Measurements from ENCODE around the gene MTM1.

GRCh38 chrX:150696866-150697265, 128.4 kb downstream of the MTM1 start:
- TF ChIP-seq EZH2phosphoT487 (IDR thresholded peaks at IDR 0.05; ENCODE audit: insufficient read depth, low read depth) (no peak), EZH2 (IDR thresholded peaks at IDR 0.05; ENCODE audit: insufficient read depth, poor library complexity, severe bottlenecking) (no peak)

Data from GM23248 (cell line).